Measurements from ENCODE around the gene POLR3E. TPM values are rescaled to one million over a fixed set of nuclear protein-coding genes. Genes with fewer than 3 reads are reported as not detected.

The POLR3E gene
- total RNA-seq, 1 experiment from 2014 or later, result 65.0 TPM

GRCh38 chr16:22358000-22358399 lies 60.8 kb downstream of the POLR3E start:
- Histone ChIP-seq H2AFZ (ENCODE audit: low read depth, low read length, poor library complexity, severe bottlenecking) (no peak overlapping the region), H3K4me3 (replicated peaks in 1 of 2; ENCODE audit: low read depth in 1 of 2, low read length in 2 of 2) (no peak overlapping the region), H3K79me2 (ENCODE audit: insufficient read depth, low read length) (peaks cover 69% of the 10 kb centered on the region), H4K20me1 (ENCODE audit: insufficient read depth) (peaks cover 11% of the 10 kb centered on the region; the same call in 1 of the 2 replicates), H3K9me3 (ENCODE audit: control insufficient read depth in 1 of 2, insufficient read depth in 1 of 2, low read depth in 1 of 2, low read length in 2 of 2) (no peaks in the 10 kb centered on the region), H3K4me2 (ENCODE audit: low read length) (no peak overlapping the region), H3K4me1 (ENCODE audit: control insufficient read depth in 1 of 2, insufficient read depth in 2 of 2, low read length in 2 of 2) (peaks cover 21 to 27% of the 10 kb centered on the region in 2 experiments), H3K36me3 (ENCODE audit: control insufficient read depth in 1 of 2, insufficient read depth in 2 of 2, low read length in 2 of 2) (peaks cover 5 to 12% of the 10 kb centered on the region in 2 experiments; a peak in 3 of 4 replicates), H3K27ac (ENCODE audit: low read depth, low read length) (no peak overlapping the region), H3K9ac (ENCODE audit: low read length) (no peak overlapping the region), H3K9me2 (ENCODE audit: insufficient read depth) (no peaks in the 10 kb centered on the region), H3K27me3 (ENCODE audit: insufficient read depth, low read length) (no peaks in the 10 kb centered on the region)
- RAD21 ChIA-PET (ENCODE audit: low non-redundant PET in 1 of 2, low total read pairs in 2 of 2, uncharacterized antibody in 2 of 2, unreplicated experiment in 2 of 2), result no interaction called here
- no peak for DNase-seq (ENCODE audit: low read depth, low spot score)
- no peak for TF ChIP-seq POLR2AphosphoS5 (IDR thresholded peaks at IDR 0.05; ENCODE audit: low read depth, low read length)
- TF ChIP-seq SRF (IDR thresholded peaks at IDR 0.05; ENCODE audit: low read depth), result no peak
- TF ChIP-seq EZH2phosphoT487 (IDR thresholded peaks at IDR 0.05; ENCODE audit: borderline replicate concordance), result no peak
- no peak for TF ChIP-seq ZNF274 (IDR thresholded peaks at IDR 0.05; ENCODE audit: low read depth, low read length)
- TF ChIP-seq, protein P1, sequence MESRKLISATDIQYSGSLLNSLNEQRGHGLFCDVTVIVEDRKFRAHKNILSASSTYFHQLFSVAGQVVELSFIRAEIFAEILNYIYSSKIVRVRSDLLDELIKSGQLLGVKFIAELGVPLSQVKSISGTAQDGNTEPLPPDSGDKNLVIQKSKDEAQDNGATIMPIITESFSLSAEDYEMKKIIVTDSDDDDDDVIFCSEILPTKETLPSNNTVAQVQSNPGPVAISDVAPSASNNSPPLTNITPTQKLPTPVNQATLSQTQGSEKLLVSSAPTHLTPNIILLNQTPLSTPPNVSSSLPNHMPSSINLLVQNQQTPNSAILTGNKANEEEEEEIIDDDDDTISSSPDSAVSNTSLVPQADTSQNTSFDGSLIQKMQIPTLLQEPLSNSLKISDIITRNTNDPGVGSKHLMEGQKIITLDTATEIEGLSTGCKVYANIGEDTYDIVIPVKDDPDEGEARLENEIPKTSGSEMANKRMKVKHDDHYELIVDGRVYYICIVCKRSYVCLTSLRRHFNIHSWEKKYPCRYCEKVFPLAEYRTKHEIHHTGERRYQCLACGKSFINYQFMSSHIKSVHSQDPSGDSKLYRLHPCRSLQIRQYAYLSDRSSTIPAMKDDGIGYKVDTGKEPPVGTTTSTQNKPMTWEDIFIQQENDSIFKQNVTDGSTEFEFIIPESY (IDR thresholded peaks at IDR 0.05; ENCODE audit: extremely low read depth, insufficient replicate concordance, low read length), result no peak
- TF ChIP-seq ZFX (IDR thresholded peaks at IDR 0.05), result no peak
- no peak for TF ChIP-seq ELF1 (IDR thresholded peaks at IDR 0.05; ENCODE audit: borderline replicate concordance, low read depth)
- TF ChIP-seq SIN3A (IDR thresholded peaks at IDR 0.05; ENCODE audit: low read depth), result no peak
- TF ChIP-seq RAD21 (IDR thresholded peaks at IDR 0.05; ENCODE audit: low read depth), result no peak
- no peak for TF ChIP-seq FOSL1 (IDR thresholded peaks at IDR 0.05; ENCODE audit: low read depth)
- TF ChIP-seq CEBPB (IDR thresholded peaks at IDR 0.05; ENCODE audit: low read depth), result no peak
- TF ChIP-seq CTCF (IDR thresholded peaks at IDR 0.05 in 2 of 3, conservative IDR thresholded peaks at IDR 0.05 in 1 of 3; ENCODE audit: borderline replicate concordance in 1 of 3, insufficient read depth in 1 of 3, low read depth in 2 of 3, low read length in 2 of 3), result no peak
- ATAC-seq, result no peak
- POLR2A ChIA-PET, result no interaction called here
- BruUV-seq (replicated peaks), result no TSS peak
- CTCF ChIA-PET, result no interaction called here
- intact Hi-C loops (cut with micrococcal nuclease), result no loop called here
